Head of caudate nucleus (tissue), 42 donors: ENCODE measurements around the gene GALNT7.
A peak's percentile ranks its signal among the peaks of the same experiment; 100 is the strongest.
"Not testable (repeated sequence)": the region's sequence is repeated elsewhere in the genome, so short reads cannot be mapped to it uniquely, and the experiment has no call there.

ENCODE experiments used
- DNase-seq, 42 donors: peaks; one replicate each; pipeline versions ENCODE4 v3.0.0 to v3.0.0-alpha.2; 2020 to 2021; ENCODE audit warnings: mixed read lengths in 7 of 42
- intact Hi-C: fragments of 100-400 bp; cut with DNase I; formaldehyde crosslinking; loops from one replicate; pipeline ENCODE4 v1.15.0; 2022

Gene GALNT7

GRCh38 chr4:173189117-173189693 lies 20.6 kb downstream of the GALNT7 start:
- no peak for DNase-seq
- intact Hi-C loops: no loop called here

- DNase-seq: no peak
- intact Hi-C loops: no loop called here
These were observed 23.0 kb downstream of the GALNT7 start for GRCh38 chr4:173191623-173192041.

GRCh38 chr4:173192375-173193162 lies 24.0 kb downstream of the GALNT7 start:
- no peak for DNase-seq
- intact Hi-C loops: no loop called here

- DNase-seq: no peak
- intact Hi-C loops: no loop called here
These were observed 25.5 kb downstream of the GALNT7 start for GRCh38 chr4:173194157-173194556.

GRCh38 chr4:173195109-173195508 lies 26.5 kb downstream of the GALNT7 start:
- intact Hi-C loops: no loop called here
- peak in 2 of 42 donors; percentile 28 to 57 for DNase-seq

GRCh38 chr4:173199553-173199952 lies 30.9 kb downstream of the GALNT7 start:
- DNase-seq: peak in 34 of 42 donors; percentile 16 to 80 (median 54)
- intact Hi-C loops: no loop called here

- no peak for DNase-seq
- intact Hi-C loops: no loop called here
These were observed 31.7 kb downstream of the GALNT7 start for GRCh38 chr4:173200103-173200884.

GRCh38 chr4:173202395-173202794 lies 33.8 kb downstream of the GALNT7 start:
- DNase-seq: no peak
- intact Hi-C loops: no loop called here

GRCh38 chr4:173205656-173206055 lies 37.0 kb downstream of the GALNT7 start:
- no peak for DNase-seq
- intact Hi-C loops: no loop called here

- intact Hi-C loops: no loop called here
- DNase-seq: no peak
These were observed 39.8 kb downstream of the GALNT7 start for GRCh38 chr4:173208420-173208819.

GRCh38 chr4:173211222-173211621 lies 42.6 kb downstream of the GALNT7 start:
- no peak for DNase-seq
- intact Hi-C loops: no loop called here

GRCh38 chr4:173211838-173212237 lies 43.2 kb downstream of the GALNT7 start:
- peak in 2 of 42 donors; percentile 28 to 45 for DNase-seq
- intact Hi-C loops: no loop called here

GRCh38 chr4:173212379-173212778 lies 43.8 kb downstream of the GALNT7 start:
- intact Hi-C loops: no loop called here
- no peak for DNase-seq

- no peak for DNase-seq
- intact Hi-C loops: no loop called here
These were observed 44.7 kb downstream of the GALNT7 start for GRCh38 chr4:173213296-173213695.

GRCh38 chr4:173214231-173214630 lies 45.6 kb downstream of the GALNT7 start:
- intact Hi-C loops: no loop called here
- no peak for DNase-seq

GRCh38 chr4:173214661-173215060 lies 46.0 kb downstream of the GALNT7 start:
- DNase-seq: no peak

GRCh38 chr4:173217075-173217474 lies 48.5 kb downstream of the GALNT7 start:
- DNase-seq: no peak
- intact Hi-C loops: no loop called here

More at GRCh38 chr4:173214661-173215060, 46.0 kb downstream of the GALNT7 start:
- intact Hi-C loops: no loop called here

- intact Hi-C loops: no loop called here
- peak in 1 of 42 donors; percentile 47 for DNase-seq
These were observed 49.1 kb downstream of the GALNT7 start for GRCh38 chr4:173217727-173218126.

- DNase-seq: no peak
- intact Hi-C loops: no loop called here
These were observed 50.0 kb downstream of the GALNT7 start for GRCh38 chr4:173218411-173219125.

GRCh38 chr4:173219126-173219437 lies 50.5 kb downstream of the GALNT7 start:
- intact Hi-C loops, DNase-seq: not testable (repeated sequence)
